HG03520 (cell line): ENCODE results near the gene TEC.
"Not testable (repeated sequence)": the region's sequence is repeated elsewhere in the genome, so short reads cannot be mapped to it uniquely, and the experiment has no call there.

Source experiments
- ATAC-seq: cut with Tn5 transposase; IDR thresholded peaks from one replicate; pipeline ENCODE4 v1.9.1; 2021; ENCODE audit warnings: mild to moderate bottlenecking, moderate library complexity; ENCODE audit not compliant: unreplicated experiment

Gene TEC

GRCh38 chr4:48243429-48243828 lies 26.2 kb downstream of the TEC start:
- ATAC-seq = no peak

- no peak for ATAC-seq
Observed at GRCh38 chr4:48242511-48243195, 27.0 kb downstream of the TEC start.

GRCh38 chr4:48241731-48242130 lies 27.9 kb downstream of the TEC start:
- ATAC-seq = no peak

- ATAC-seq = no peak
Observed at GRCh38 chr4:48237996-48238645, 31.5 kb downstream of the TEC start.

- ATAC-seq = no peak
Observed at GRCh38 chr4:48235050-48235449, 34.6 kb downstream of the TEC start.

- ATAC-seq = no peak
Observed at GRCh38 chr4:48234575-48234974, 35.1 kb downstream of the TEC start.

- ATAC-seq = no peak
Observed at GRCh38 chr4:48228949-48229348, 40.7 kb downstream of the TEC start.

- ATAC-seq = peak; percentile 49
Observed at GRCh38 chr4:48227662-48228061, 42.0 kb downstream of the TEC start.

GRCh38 chr4:48226199-48226598 lies 43.4 kb downstream of the TEC start:
- ATAC-seq = no peak

- ATAC-seq = no peak
Observed at GRCh38 chr4:48225368-48226141, 44.1 kb downstream of the TEC start.

GRCh38 chr4:48224606-48225005 lies 45.0 kb downstream of the TEC start:
- no peak for ATAC-seq

- ATAC-seq = no peak
Observed at GRCh38 chr4:48223633-48224295, 45.9 kb downstream of the TEC start.

- ATAC-seq = no peak
Observed at GRCh38 chr4:48222491-48222890, 47.1 kb downstream of the TEC start.

- ATAC-seq = not testable (repeated sequence)
Observed at GRCh38 chr4:48219430-48219829, 50.2 kb downstream of the TEC start.

- no peak for ATAC-seq
Observed at GRCh38 chr4:48216563-48216962, 53.1 kb downstream of the TEC start.

GRCh38 chr4:48215977-48216376 lies 53.7 kb downstream of the TEC start:
- ATAC-seq = no peak

- peak; percentile 80 for ATAC-seq
Observed at GRCh38 chr4:48212165-48212564, 57.5 kb downstream of the TEC start.

- no peak for ATAC-seq
Observed at GRCh38 chr4:48210966-48211328, 58.7 kb downstream of the TEC start.

GRCh38 chr4:48205626-48206025 lies 64.0 kb downstream of the TEC start:
- no peak for ATAC-seq

GRCh38 chr4:48205107-48205506 lies 64.5 kb downstream of the TEC start:
- no peak for ATAC-seq

- no peak for ATAC-seq
Observed at GRCh38 chr4:48203819-48204218, 65.8 kb downstream of the TEC start.
